NCI-H2081 treated with DMSO at 0.1 percent for 48 hours (cell line): ENCODE data around the gene CMTM4.
"Not testable (repeated sequence)": the region's sequence is repeated elsewhere in the genome, so short reads cannot be mapped to it uniquely, and the experiment has no call there.

Source experiments
- DNase-seq: peaks from one replicate; lab custom pipeline; 2025; lab: John Stamatoyannopoulos, UW

CMTM4 gene

DNA sequence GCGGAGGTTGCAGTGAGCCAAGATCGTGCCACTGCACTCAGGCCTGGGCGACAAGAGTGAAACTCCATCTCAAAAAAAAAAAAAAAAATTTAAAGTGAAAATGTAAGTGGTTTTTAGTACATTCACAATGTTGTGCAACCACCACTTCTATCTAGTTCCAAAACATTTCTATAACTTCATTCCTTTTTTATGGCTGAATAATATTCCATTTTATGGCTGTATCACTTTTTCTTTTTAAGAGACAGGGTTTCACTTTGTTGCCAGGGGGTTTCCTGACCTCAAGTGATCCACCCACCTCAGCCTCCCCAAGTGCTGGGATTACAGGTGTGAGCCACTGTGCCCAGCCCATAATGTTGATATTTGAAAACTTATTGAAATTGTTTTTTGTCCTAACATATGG is 103.7 kb downstream of the CMTM4 start:
- DNase-seq: no peak

DNA sequence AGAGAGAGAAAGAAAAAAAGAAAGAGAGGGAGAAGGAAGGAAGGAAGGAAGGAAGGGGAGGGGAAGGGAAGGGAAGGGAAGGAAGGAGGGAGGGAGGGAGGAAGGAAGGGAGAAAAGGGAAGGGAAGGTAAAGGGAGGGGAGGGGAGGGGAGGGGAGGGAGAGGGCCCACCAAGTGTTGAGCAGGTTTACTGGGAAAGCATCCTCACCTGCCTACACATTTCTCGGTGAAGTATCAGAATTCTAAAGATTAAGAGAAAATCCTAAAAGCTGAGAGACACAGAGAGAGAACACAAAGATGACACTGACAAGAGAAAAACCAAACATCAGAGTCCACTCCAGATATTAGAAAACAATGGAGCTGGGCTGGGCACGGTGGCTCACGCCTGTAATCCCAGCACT is 104.3 kb downstream of the CMTM4 start:
- no peak for DNase-seq

DNA sequence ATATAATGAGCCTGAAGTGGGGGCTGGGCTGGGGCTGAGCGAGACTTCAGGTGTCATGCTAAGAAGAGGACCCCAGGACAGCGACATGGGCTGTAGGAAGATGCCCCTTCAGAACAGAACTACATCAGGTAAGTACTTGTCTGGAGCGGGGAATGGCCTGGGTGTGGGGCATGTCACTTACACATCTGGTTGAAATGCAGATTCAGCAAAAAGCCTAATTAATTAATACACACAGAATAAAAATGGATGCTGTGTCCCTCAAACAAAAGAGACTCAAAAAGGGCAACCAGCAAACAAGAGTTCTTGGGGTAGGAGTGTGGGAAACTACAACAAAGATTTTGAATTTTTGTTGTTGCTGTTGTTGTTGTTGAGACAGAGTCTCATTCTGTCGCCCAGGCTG is 105.5 kb downstream of the CMTM4 start:
- no peak for DNase-seq

DNA sequence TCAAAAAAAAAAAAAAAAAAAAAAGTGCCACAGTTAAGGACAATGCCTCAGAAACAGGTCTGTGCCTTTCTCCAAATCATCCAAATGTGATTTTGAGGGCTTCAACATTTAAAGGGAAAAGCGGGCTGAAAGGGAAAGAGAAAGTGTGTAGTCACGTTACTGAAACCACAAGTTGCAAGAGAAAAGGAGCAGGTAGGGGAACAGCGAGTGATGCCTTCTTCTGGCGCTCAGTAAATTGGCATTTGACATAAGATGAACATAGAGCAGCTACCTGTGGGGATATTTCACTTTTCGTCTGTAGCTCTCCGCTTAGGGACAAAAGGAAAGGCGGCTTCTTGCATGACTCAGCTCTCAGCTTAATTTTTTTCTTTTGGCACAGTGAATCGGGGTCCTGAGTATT is 106.2 kb downstream of the CMTM4 start:
- no peak for DNase-seq

DNA sequence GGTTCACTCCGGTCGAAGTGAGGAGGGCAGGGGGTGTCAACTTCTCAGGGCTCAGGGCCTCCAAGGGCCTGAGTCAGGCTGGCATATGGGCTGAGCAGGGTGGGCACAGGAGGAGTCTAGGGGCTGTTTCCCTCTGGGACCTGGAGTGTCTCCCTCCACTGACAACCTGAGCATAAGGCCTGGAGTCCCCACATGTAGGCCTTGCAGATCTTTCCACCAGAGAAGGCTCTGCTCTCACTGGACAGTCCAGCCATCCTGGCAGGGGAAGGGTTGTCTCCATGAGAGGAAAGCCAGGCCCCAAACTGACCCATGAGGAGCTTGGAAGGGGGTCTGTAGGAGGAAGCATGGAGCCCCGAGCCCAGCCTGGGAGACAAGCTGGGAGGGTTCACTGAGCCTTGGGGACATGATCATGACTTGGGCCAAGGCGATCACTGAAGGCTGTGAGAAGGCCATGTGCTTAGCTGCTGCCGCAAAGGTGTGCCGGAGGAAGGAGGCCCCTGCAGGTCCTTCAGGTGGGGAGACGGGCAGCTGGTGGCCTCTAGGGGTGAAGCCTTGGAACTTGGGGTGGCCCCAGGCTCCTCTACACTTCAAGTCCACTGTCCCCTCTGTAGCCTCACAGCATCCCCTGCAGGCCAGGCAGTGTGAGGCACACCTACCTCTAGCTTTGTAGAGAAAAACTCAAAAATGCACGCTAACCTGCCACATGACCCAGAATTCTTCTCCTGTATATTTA is 107.4 kb downstream of the CMTM4 start:
- DNase-seq: no peak

DNA sequence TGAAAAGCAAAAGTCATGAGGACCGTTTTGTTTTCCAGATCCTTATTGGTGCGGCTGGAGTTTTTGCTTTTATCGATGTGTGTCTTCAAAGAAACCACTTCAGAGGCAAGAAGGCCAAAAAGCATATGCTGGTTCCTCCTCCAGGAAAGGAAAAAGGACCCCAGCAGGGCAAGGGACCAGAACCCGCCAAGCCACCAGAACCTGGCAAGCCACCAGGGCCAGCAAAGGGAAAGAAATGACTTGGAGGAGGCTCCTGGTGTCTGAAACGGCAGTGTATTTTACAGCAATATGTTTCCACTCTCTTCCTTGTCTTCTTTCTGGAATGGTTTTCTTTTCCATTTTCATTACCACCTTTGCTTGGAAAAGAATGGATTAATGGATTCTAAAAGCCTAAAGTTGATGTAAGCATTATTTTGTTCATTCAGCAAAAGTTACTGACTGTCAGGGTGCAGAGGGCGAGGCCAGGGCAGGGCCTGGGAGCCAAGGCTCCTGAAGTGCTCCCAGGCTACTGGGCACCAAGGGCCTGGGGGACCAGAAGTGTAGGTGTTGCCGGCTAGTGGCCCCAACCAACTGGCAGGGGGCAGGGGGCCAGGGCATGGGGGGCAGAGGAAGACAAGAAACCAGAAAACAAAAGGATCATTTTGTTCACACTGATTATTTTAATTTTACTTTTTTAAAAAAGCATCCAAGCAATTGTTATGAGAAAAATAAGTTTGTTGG is 108.5 kb downstream of the CMTM4 start:
- DNase-seq: no peak

DNA sequence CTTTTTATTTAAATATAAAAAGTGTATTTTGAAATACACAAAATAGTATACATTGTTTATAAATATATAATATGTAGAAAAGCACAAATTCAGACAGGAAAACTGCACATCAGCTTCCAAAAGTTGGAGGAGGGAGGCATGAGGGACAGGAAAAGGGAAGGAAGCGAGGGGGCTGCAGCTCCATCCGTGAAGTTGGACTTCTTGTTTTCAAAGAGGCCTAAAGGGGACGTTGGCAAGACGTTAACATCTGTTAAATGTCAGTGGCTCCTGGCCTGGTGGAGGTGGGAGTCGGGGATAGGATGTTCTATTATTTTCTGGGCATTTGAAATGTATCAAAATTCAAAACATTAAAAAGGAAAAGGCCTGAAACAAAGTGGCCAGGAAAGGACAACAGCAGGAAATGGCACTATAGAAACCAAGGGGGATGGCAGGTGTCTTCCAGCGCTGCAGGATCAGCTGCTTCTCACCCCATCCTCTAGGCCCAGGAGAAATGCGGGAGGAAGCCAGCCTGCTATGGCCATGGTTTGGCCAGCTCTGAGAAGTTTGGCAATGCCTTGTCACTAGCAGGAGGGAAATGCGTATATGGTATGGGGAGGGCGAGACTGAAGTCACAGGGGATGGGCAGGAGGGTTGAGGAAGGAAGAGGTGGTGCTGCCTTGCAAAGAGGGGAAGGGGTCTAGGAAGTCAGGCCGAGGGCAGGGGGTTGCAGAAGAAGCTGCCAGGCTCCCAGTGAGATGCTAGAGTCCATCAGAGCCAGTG is 110.9 kb downstream of the CMTM4 start:
- no peak for DNase-seq

DNA sequence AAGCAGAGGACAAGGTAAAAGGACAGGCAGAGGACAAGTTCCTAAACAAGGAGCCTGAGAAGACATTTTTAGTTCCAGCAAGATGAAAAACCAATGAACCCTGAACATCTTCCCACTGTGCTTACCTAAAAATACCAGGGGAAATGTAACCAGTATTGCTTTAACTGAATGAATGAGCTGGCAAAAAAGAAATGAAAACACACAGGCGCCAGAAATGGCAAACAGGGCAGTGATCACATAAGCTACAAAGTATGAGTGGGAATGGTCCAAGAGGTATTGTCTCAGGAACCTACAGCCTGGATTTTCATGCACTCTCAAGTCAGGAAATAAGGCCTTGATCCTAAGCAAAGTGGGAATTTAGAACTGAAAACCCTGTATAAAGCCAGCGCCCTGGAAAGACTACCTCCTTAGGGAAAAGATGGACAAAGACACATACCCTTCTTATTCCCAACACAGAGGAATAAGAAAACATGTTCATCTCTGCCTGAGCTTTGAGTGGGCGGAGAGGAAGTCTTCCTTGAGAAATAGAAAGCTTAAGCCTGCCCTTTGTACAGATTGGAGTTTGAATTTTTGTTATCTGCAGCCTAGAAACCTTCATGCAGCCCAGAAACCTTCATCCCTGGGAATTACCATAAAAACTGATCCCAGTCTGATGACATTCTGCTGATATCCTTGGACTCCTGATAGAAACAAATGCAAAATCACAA is 115.1 kb downstream of the CMTM4 start:
- no peak for DNase-seq

DNA sequence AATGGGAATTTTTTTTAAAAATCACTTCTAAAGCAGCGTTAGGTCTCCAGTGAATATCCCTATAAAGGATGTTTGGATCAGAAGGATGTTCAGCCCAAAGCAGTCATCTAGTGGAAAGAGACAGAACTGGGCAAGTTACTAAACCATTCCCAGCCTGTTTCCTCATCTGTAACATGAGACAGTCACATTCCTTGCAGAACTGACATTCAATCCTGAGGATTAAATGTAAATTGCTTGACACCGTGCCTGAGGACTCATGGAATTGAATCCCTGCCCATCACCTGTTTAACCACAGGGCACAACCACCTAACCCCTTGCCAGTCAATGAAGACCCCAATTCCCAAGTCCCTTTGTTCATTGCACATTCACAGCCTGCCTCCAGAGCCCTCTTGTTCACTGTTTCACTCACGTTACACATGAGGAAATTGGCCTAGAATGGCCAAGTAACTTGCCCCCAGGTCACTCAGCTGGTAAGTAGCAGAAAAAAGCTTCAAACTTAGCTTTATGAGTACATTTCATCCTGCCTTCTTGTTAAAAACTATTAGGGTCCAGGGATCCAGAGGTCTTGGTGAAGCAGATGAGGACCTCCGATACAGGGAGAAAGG is 115.8 kb downstream of the CMTM4 start:
- no peak for DNase-seq

DNA sequence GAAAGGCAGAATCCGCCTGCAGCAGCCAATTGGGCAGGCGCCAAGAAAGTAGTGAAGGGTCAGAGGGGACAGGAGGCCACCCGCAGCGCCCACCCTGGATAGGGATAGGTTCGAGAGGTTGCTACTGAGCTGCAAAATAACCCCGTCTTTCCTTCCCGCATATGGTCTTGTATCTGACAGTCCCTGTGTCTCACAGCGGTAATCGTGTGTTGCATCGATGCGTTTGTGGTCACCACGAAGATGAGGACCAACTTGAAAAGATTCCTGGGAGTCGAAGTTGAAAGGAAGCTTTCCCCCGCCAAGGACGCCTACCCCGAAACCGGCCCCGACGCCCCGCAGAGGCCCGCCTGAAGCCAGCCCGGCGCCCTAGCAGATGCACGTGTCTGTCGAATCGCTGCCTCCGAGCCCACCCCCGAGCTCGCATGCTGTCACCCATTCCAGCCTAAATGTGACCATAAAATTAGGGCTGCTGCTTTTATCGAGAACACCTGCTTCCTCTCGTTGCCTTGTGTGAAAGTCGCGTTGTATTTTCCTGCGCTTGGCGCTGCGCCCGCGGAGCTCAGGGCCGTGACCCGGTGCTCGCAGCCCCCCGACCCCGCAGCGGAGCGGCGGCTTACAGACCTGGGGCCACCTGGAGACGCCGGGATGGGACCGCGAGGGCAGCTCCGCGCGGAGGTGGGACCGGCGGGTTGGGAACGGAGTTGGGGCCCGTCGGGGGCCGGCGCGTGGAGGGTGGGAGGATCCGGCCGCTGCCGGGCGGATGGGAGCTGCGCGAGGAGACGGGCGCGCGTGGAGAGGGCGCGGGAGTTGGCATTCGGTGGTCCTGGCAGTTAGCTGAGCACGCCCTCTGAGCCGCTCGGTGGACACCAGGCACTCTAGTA is 117.7 kb downstream of the CMTM4 start, which contains the start of gene CMTM2:
CMTM2 (plus strand) TSS at position 813 of the 881 bp plus-strand sequence. CDS start 145 bp downstream, outside the sequence.
- no peak for DNase-seq

DNA sequence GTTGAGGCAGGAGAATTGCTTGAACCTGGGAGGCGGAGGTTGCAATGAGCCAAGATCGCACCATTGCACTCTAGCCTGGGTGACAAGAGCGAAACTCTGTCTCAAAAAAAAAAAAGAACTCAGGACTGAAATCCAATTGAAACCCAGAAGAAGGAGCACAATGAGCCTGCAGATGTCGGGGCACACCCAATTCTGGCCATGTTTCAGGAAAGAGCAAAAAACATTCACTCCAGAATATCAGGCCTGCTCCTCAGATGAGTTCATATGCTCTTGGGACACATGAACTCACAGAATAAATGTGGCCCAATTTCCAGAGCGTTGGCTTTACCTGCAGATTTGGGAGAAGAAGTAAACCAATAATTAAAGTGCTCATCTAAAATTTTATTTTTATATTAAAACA is 120.2 kb downstream of the CMTM4 start:
- no peak for DNase-seq

DNA sequence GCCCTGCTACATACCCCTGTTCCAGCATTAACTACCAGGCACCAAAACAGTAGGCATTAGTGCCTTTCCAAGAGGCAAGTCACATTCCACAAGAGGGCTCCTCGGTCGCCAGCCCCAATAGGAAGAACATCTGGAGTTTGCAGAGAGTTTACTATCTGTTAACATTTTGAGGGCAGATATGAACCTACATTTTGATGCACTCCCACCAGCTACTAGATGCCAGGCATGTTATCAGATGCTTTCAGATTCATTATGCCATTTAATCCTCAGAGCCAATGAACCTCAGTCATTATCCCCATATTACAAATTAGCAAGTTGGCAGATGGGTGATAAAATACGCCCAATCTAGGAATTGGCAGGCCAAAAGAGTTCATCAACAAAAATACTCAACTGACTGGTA is 121.5 kb downstream of the CMTM4 start:
- no peak for DNase-seq

DNA sequence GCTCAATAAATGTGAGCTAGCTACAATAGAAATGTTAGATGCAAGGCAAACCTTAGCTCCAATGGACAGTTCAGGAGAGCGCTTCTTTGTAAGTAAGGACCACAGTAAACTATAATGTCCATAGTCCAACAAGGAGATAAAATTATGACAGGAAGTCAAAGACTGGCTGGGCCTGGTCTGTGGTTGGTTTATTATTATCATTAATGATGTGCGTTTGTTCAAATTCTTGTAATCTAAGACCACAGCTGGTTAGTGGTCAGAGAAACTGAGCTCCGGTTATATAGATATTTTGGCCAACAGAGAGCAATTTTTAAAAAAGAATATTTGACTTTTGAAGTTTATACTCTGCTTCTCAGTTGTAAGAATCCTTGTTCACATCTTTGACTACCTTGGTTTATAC is 122.0 kb downstream of the CMTM4 start:
- no peak for DNase-seq

DNA sequence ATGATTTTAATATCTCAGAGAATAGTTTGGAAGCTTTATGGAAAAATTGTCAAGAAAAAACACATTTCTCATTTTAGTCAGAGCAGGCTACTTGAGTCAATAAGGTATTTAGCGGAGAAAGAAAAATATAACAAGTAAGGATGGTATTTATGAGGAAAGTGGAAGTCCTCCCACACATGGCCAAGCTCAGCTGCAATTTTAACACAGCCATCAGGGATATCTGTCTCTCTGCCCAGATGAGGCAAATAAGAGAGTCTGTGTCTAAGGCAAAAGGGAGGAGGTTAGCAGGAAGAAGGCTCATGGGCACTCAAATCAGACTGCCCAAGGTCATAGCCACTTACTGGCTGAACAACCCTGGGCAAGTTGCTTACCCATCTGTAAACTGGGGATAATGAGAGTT is 122.5 kb downstream of the CMTM4 start:
- DNase-seq: no peak

DNA sequence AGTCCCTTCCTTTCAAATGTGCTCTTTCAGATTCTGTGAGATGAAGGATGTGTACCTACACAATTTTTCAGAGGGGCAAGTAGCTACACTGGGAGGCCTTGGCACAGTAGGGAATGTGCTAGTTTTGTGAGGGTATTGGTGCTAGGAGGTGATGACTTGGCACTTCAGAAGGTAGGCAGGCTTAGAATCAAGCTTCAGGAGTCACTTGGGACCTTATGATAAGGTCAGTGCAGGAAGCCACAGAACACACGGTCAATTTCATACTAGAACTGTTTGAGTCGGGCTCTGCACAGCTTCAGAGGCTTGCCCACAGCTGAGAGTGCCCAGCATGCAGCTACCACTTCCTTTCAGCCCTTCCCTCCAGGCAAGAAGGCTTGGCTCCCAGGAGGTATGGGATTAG is 124.2 kb downstream of the CMTM4 start:
- no peak for DNase-seq

DNA sequence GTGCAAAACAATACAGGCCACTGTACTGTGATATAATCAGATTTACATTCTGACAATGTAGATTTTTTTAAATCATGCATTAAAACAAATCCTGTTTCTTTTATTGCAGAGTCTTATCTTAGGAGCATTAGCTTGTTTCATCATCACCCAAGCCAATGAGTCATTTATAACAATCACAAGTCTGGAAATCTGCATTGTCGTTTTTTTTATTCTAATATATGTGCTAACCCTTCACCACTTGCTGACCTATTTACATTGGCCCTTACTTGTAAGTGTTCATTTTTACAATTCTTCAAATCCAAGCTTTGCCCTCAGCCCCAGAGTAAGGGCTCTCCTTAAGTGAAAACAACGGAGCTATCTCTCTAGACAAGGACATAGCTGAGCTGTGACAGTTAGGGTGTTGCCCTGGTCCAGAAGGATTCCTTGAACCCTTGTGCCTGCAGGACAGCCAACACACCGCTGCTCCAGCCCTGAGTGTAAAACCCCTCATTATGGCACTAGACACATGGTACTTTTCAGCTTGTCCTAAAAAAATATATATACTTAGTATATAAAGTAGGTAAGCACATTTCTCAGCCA is 126.6 kb downstream of the CMTM4 start:
- DNase-seq: no peak

DNA sequence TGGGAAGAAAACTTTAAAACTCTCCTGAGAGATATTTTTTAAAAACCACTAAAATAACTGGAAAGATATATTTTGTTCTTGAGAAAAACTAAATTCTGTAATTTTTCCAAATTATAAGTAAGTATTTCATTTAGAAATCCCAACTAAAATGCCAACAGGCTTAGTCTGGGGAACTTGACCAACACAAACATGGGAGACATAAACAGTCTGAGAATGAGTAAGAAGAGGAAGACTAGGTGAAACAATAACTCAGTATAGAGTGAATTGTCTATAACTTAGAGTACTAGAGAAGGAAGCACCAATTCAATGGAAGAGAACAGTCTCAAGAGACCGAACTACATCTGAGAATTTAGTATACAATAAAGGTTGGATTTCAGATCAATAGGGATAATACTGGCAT is 127.4 kb downstream of the CMTM4 start:
- DNase-seq: no peak

DNA sequence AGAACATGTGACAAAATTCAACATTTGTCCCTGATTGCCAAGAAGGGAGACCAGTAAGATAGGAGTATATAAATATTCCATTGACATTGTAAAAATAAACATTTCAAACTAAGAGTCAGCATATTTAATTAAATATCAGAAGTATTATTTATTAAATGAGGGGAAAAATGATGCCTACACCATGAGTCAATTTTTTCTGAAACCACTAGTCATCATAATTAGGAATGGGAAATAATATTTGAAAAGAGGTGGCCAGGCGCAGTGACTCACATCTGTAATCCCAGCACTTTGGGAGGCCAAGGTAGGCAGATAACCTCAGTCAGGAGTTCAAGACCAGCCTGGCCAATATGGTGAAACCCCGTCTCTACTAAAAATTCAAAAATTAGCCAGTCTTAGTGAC is 128.2 kb downstream of the CMTM4 start:
- no peak for DNase-seq

DNA sequence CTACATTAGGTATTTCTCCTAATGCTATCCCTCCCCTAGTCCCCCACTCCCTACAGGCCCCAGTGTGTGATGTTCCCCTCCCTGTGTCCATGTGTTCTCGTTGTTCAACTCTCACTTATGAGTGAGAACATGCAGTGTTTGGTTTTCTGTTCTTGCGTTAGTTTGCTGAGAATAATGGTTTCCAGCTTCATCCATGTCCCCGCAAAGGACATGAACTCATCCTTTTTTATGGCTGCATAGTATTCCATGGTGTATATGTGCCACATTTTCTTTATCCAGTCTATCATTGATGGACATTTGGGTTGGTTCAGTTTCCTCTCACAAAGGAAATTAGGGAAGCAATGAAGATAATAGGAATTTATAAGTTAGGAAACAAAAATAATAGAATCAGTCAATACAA is 129.3 kb downstream of the CMTM4 start:
- not testable (repeated sequence) for DNase-seq
